GM13976 (cell line): ENCODE measurements around the gene DLK1.

Source experiments
- DNase-seq: peaks from one replicate; pipeline ENCODE4 v3.0.0; 2012; ENCODE audit warnings: low spot score
- in situ Hi-C: fragments of 300-500 bp; cut with MboI; formaldehyde crosslinking; loops from one replicate; pipeline ENCODE4 v1.12.0; 2022; ENCODE audit warnings: low sequenced_read_pairs, mixed read lengths, inconsistent platforms; ENCODE audit not compliant: unreplicated experiment
- TF ChIP-seq, protein P1 (sequence below): IDR thresholded peaks from 2 replicates; pipeline ENCODE4 v1.5.1; 2012; ENCODE audit warnings: borderline replicate concordance, mild to moderate bottlenecking; ENCODE audit not compliant: insufficient read depth; ENCODE audit errors: extremely low read depth, missing control alignments, control extremely low read depth

The DLK1 gene

DNA sequence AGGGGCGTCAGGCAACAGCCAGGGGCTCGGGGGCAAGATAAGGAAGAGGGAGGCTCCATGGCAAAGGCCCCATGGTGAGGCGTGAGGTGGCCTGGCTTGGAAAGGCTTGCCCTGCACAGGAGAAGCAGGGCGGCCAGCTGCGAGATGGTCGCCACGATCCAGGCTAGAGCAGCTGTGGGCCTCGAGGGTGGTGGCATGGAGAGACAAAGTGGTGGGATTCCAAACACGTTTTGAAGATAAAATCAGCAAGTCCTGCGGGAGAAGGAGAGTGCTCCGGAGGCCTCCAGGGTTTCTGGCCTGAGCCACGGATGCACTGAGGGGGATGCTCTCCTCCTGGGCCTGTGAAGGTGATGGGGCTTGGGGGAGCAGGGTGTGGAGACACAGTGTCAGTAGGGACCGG lies 20.5 kb upstream of the DLK1 start:
- TF ChIP-seq, protein P1, sequence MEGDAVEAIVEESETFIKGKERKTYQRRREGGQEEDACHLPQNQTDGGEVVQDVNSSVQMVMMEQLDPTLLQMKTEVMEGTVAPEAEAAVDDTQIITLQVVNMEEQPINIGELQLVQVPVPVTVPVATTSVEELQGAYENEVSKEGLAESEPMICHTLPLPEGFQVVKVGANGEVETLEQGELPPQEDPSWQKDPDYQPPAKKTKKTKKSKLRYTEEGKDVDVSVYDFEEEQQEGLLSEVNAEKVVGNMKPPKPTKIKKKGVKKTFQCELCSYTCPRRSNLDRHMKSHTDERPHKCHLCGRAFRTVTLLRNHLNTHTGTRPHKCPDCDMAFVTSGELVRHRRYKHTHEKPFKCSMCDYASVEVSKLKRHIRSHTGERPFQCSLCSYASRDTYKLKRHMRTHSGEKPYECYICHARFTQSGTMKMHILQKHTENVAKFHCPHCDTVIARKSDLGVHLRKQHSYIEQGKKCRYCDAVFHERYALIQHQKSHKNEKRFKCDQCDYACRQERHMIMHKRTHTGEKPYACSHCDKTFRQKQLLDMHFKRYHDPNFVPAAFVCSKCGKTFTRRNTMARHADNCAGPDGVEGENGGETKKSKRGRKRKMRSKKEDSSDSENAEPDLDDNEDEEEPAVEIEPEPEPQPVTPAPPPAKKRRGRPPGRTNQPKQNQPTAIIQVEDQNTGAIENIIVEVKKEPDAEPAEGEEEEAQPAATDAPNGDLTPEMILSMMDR = no peak
- in situ Hi-C loops = no loop called here
- DNase-seq = no peak

DNA sequence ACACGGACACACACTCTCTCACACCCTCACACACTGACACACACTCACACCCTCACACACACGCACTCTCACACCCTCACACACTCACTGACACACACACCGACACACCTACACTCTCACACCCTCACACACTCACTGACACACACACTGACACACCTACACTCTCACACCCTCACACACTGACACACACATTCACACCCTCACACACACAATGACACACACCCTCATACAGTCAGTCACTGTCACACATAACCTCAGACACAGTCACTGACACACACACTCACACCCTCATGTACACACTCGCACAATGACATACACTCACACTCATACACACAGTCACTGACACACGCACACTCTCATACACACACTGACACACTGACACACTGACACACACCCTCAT lies 19.8 kb upstream of the DLK1 start:
- no peak for DNase-seq
- TF ChIP-seq, protein P1 = no peak
- in situ Hi-C loops = no loop called here

DNA sequence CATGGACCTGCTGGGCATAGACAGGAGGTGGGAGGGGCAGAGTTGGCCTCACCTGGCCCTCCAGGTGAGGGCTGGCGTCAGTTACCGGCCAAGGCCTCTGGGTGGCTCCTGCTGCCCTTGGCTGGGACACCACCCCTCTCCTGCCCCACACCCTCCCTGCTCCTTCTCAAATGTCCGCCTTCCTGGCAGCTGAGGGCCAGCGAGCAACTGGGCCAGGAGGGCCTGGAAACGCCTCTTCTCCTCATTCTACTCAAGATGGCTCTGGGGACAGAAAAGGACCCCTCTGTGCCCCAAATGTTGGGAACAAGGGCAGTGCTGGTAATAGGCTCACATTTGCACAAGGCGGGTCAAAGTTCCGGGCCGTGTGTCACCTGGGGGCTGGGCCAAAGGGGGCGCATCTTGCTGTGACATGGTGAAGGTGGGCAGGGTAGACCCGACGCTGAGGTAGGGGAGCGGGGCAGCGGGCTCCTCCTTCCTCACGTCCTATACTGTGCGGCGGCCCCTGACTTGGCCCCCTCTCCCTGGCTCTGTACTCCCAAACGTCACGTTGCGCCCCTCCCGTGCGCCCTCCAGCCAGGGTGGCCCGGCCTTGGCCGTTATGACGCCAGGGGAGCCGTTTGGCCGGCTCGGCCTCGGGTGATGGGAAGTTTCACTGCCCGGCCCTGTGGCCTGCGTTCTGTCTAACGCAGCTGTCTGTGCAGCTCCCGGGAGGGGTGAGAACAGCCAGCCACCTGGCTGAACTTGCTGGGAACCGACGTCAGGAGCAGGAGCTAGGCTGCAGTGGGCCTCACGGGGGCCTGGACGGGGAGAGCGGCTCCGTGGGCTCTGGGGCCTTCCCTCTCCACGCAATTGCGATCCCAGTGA lies 18.0 kb upstream of the DLK1 start:
- in situ Hi-C loops = no loop called here
- TF ChIP-seq, protein P1 = no peak
- no peak for DNase-seq

DNA sequence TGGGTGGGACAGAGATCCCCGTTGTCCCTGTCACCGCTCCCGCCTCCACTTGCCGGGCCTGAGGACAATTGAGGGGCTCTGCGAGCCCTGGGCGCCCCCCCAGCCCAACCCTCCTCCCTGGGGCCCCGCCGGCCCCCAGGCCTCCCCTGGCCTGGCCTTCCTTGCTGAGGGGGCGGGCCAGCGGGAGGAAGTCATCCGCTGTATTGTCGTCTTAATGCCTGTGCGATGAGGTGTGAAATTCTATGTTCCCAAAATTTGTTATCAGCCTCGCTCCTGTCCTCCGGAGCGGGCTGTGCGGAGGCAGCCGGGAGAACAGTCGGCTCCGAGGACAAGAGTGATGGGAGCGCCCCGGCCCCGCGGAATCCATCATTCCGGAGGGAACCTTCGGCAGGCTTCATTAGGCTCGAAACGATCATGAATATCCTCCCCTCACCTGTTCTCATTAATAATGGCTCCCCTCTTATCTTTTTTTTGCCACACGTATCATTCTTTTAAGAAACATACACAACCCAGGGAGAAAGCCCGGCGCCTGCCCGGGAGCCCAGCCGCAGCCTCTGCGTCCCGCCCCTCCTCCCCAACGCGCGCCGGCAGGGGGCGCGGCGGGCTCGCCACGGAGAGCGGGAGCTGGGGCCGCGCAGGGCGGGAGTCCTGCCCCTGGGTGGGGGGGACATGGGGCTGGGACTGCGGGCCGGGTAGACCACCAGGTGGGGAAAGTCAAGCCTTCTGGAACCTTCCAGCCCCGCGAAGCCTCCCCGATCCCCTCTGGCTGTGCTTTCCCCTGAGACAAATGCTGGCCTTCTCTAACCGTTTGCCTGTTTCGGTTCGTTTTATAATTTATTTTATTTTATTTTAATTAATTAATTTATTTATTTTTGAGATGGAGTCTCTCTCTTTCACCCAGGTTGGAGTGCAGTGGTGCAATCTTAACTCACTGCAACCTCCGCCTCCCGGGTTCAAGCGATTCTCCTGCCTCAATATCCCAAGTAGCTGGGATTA lies 17.1 kb upstream of the DLK1 start:
- TF ChIP-seq, protein P1 = no peak
- in situ Hi-C loops = no loop called here
- DNase-seq = no peak

DNA sequence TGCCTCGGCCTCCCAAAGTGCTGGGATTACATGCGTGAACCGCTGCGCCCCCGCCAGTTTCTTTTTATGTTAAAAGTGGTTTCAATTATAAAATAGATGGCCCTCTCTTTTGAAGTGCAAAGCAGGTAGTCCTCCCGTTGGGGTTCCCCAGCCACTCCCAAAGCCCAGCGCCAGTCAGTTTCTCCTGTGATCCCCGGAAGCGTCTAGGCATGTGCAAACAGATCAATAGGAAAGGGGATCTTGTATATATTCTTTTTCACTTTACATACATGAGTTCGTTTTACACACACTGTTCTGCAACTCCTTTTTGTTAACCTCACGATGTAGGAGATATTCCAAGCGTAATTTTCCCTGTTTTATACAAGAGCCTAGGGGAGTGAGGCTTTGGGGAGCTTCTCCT lies 16.3 kb upstream of the DLK1 start:
- in situ Hi-C loops = no loop called here
- DNase-seq = no peak
- TF ChIP-seq, protein P1 = no peak

DNA sequence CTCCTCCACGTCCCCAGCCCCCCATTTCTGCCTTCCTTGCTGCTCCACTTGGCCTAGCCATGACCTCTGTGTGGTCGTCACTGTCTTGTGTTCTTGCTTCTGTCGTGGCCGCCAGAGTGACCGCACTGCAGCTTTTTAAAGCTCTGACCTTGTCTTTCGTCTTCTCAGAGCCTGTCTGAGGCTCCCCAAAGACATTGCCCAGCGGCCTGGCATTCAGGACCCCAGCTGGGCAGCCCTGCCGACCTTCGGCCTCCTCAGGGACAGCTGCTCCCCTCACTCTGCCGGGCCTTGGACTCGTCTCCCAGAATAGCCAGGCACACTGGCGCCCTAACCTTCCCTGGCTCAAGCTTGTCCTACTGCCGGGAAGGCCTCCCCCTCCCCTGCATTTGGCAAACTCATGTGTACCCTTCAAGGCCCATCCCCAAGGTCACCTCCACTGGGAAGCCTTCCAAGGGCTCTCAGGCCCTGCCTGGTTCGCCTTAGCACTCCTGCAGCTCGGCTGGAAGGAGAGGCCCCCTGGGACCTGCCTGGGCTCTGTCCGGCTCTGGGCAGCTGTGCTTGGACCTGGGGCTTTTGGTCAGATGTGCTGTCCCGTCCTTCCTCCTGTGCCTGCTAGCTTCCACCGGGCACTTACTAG lies 15.7 kb upstream of the DLK1 start:
- DNase-seq = no peak
- in situ Hi-C loops = no loop called here
- TF ChIP-seq, protein P1 = no peak
